ENCODE results near the gene SLC4A8.
"Not testable (repeated sequence)": the region's sequence is repeated elsewhere in the genome, so short reads cannot be mapped to it uniquely, and the experiment has no call there.

Gene SLC4A8

DNA sequence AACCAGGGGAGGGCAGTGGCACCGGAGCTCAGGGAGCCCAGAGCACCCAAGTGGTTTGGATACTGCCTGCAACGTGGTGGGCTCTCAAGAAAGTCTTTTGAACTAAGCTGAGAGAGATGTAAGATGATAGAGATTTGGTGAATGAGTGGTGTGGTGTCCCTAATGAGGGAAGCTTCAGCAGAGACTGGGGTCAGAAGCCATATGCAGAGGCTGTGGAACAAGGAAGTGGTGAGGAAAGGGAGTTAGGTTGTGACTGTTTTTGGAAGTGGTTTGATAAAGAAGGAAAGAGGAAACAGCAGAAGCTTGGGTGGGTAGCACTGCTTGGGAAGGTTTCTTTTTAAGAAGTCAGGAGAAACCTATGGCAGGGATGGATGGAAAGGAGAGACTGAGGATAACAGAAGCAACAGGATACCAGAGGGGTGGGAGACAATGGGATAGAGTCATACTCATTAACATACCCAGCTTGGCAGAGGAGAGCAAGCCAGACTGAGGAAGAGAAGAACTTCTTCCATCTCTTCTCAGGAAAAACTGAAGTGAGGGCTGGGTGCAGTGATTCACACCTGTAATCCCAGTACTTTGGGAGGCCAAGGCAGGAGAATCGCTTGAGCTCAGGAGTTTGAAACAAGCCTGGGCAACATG lies 24.1 kb downstream of the SLC4A8 start:
- no peak for DNase-seq (ENCODE audit: low read depth)
- TF ChIP-seq, protein P1, sequence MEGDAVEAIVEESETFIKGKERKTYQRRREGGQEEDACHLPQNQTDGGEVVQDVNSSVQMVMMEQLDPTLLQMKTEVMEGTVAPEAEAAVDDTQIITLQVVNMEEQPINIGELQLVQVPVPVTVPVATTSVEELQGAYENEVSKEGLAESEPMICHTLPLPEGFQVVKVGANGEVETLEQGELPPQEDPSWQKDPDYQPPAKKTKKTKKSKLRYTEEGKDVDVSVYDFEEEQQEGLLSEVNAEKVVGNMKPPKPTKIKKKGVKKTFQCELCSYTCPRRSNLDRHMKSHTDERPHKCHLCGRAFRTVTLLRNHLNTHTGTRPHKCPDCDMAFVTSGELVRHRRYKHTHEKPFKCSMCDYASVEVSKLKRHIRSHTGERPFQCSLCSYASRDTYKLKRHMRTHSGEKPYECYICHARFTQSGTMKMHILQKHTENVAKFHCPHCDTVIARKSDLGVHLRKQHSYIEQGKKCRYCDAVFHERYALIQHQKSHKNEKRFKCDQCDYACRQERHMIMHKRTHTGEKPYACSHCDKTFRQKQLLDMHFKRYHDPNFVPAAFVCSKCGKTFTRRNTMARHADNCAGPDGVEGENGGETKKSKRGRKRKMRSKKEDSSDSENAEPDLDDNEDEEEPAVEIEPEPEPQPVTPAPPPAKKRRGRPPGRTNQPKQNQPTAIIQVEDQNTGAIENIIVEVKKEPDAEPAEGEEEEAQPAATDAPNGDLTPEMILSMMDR (conservative IDR thresholded peaks at IDR 0.05; ENCODE audit: control insufficient read depth, insufficient read depth, low read depth, low read length), result no peak
- no peak overlapping the region for H3K4me3 ChIP-seq (ENCODE audit: control insufficient read depth, low read depth, low read length)

- no peak overlapping the region for H3K4me3 ChIP-seq (ENCODE audit: control insufficient read depth, low read depth, low read length)
- TF ChIP-seq, protein P1 (conservative IDR thresholded peaks at IDR 0.05; ENCODE audit: control insufficient read depth, insufficient read depth, low read depth, low read length), result no peak
- DNase-seq (ENCODE audit: low read depth), result peak; percentile 25
Measured at GRCh38 chr12:51449580-51450246, 25.1 kb downstream of the SLC4A8 start.

DNA sequence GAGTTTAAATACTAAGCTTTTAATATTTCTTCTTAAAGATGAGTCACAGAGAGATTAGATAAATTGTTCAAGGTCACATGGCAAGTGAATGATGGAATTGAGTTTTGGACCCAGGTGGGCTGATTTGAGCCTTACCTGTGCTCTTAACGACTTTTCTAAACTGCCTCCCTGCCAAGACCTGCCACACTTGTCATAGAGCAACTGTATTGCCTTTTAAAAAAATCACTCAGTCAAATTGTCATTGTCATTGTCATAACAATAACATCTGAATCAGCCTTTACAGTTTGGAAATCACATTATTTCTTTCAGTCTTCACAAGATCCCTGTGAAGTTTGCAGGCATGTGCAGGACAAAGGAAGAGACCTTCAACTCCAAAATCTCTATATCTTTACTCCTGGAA lies 25.7 kb downstream of the SLC4A8 start:
- no peak for DNase-seq (ENCODE audit: low read depth)
- TF ChIP-seq, protein P1 (conservative IDR thresholded peaks at IDR 0.05; ENCODE audit: control insufficient read depth, insufficient read depth, low read depth, low read length), result no peak

GRCh38 chr12:51450806-51451205 lies 26.2 kb downstream of the SLC4A8 start:
- TF ChIP-seq, protein P1 (conservative IDR thresholded peaks at IDR 0.05; ENCODE audit: control insufficient read depth, insufficient read depth, low read depth, low read length), result no peak
- no peak for DNase-seq (ENCODE audit: low read depth)
- H3K4me3 ChIP-seq (ENCODE audit: control insufficient read depth, low read depth, low read length), result no peak overlapping the region

More for the DNA sequence above, 25.7 kb downstream of the SLC4A8 start:
- H3K4me3 ChIP-seq (ENCODE audit: control insufficient read depth, low read depth, low read length), result no peak overlapping the region

- DNase-seq (ENCODE audit: low read depth); H3K4me3 ChIP-seq (ENCODE audit: control insufficient read depth, low read depth, low read length): not testable (repeated sequence)
Measured at GRCh38 chr12:51454016-51454415, 29.4 kb downstream of the SLC4A8 start.

DNA sequence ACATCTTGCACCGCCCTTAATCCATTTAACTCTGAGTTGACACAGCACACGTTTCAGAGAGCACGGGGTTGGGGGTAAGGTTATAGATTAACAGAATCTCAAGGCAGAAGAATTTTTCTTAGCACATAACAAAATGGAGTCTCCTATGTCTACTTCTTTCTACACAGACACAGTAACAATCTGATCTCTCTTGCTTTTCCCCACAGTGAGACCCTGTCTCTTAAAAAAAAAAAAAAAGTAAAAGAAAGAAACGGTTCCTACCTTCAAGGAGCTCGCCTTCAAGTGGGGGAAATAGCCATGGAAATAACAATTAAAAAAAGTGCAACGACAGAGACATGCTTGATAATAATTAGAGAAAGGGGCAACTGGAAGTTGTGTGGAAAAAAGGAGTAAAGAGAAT lies 30.4 kb downstream of the SLC4A8 start:
- H3K4me3 ChIP-seq (ENCODE audit: control insufficient read depth, low read depth, low read length); DNase-seq (ENCODE audit: low read depth): not testable (repeated sequence)

DNA sequence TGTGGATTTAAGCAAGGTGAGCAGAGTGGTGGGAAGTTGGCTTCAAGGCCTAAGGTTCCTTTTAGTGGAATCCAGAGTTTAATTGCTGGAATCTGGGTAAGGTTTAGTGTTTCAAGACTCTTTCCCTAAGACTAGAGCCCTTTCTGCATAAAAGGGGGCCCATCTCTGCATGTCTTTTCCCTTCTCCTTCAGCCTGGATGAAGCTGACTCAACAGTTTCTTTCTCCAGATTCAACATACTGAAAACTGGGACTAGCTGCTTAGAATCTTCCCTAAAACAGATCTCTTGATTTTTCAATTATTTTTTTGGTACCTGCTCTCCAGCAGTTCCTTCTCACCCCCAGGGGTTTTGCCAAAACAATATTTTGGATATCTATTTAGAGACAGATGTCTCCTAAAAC lies 34.0 kb downstream of the SLC4A8 start:
- TF ChIP-seq, protein P1 (conservative IDR thresholded peaks at IDR 0.05; ENCODE audit: control insufficient read depth, insufficient read depth, low read depth, low read length), result no peak
- no peak for DNase-seq (ENCODE audit: low read depth)
- no peak overlapping the region for H3K4me3 ChIP-seq (ENCODE audit: control insufficient read depth, low read depth, low read length)

GRCh38 chr12:51460519-51460918 lies 35.9 kb downstream of the SLC4A8 start:
- TF ChIP-seq, protein P1 (conservative IDR thresholded peaks at IDR 0.05; ENCODE audit: control insufficient read depth, insufficient read depth, low read depth, low read length), result no peak
- no peak overlapping the region for H3K4me3 ChIP-seq (ENCODE audit: control insufficient read depth, low read depth, low read length)
- no peak for DNase-seq (ENCODE audit: low read depth)
